NCI-H2196 (cell line): ENCODE measurements around the gene FASTK.

ENCODE experiments used
- DNase-seq: peaks from one replicate; lab custom pipeline; 2025; ENCODE audit not compliant: unreplicated experiment; lab: John Stamatoyannopoulos, UW

Gene FASTK

GRCh38 chr7:151100921-151101320 lies 20.3 kb upstream of the FASTK start:
- no peak for DNase-seq

- DNase-seq, result no peak
These were observed 19.0 kb upstream of the FASTK start for GRCh38 chr7:151099486-151100211.

DNA sequence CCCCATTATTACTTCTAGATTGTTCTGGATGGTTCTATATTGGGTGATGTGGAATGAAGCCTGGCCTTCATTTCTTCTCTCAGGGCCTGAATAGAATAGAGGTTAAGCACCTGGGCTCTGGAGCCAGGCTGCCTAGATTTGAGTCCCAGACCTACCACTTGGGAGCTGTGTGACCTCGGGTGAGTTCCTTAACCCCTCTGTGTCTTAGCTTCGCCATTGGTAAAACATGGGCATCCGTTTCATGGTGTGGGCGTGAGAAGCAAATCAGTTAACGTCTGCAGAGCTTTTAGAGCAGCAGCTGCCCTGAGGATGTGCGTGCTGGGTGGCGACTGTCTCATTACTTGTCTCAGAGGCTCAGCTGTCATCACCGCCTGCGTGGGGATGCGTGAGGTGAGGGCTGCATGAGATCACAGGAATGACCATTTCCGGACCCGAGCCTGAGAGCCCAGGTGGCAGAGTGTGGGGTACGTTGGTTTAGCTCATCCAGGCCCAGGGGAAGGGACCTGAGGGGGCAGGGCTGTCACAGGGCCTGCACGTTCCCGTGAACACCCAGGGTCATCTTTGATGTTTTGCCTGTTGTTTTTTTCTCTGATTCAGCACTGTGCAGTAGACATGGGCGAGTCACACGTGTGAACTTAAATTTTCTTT lies 15.3 kb upstream of the FASTK start:
- no peak for DNase-seq

GRCh38 chr7:151095123-151095797 lies 14.7 kb upstream of the FASTK start:
- no peak for DNase-seq

DNA sequence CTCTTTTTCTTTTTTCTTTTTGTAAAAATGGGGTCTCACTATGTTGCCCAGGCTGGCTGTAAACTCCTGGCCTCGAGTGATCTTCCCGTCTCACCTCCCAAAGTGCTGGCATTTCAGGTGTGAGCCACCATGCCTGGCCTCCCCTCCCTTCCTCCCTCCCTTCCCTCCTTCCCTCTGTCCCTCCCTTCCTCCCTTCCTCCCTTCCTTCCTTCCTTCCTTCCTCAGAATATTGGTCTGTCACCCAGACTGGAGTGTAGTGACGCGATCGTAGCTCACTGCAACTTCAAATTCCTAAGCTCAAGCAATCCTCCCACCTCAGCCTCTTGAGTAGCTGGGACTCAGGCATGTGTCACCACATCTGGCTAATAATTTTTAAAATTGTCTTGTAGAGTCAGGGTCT lies 14.1 kb upstream of the FASTK start:
- DNase-seq, result no peak

DNA sequence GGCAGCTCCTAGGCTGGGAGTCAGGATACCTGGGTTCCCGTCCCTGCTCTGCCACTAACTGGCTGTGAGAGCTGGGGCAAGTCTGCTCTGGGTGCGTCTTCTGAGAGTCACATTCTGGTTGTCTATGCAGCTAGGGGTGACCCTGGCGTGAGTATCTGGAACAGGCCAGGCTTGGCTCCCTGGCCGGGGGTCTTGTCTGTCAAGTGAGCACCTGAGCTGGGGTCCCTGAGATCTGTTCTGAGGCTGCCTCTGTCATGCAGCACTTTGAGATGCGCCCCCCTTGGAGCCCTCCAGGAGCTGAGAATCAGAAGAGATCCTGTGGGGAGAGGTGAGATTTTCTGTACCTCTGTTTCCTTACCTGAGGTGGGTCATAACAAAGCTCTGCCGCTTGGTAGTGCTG lies 13.1 kb upstream of the FASTK start:
- no peak for DNase-seq

DNA sequence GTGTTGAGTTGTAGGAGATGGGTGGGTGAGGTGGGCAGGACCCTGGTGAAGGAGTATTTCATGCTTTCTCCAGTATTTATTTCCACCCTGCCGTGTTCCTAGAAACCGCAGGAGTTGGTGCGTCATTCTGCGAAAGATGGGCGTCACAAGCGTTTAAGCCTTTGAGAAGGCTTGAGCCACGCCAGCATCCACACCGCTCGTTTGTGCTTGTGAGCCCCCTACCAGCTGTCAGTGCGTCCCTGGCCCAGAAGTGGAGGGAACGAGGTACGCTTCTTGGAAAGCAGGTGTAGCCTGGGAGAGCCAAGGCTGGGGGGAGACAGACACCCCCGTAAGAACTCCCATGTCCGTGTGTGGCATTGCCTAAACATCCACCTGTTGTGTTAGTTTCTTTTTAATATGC lies 11.4 kb upstream of the FASTK start:
- DNase-seq, result no peak

- DNase-seq, result no peak
These were observed 10.8 kb upstream of the FASTK start for GRCh38 chr7:151091431-151091830.

- DNase-seq, result no peak
These were observed 10.4 kb upstream of the FASTK start for GRCh38 chr7:151091003-151091402.

DNA sequence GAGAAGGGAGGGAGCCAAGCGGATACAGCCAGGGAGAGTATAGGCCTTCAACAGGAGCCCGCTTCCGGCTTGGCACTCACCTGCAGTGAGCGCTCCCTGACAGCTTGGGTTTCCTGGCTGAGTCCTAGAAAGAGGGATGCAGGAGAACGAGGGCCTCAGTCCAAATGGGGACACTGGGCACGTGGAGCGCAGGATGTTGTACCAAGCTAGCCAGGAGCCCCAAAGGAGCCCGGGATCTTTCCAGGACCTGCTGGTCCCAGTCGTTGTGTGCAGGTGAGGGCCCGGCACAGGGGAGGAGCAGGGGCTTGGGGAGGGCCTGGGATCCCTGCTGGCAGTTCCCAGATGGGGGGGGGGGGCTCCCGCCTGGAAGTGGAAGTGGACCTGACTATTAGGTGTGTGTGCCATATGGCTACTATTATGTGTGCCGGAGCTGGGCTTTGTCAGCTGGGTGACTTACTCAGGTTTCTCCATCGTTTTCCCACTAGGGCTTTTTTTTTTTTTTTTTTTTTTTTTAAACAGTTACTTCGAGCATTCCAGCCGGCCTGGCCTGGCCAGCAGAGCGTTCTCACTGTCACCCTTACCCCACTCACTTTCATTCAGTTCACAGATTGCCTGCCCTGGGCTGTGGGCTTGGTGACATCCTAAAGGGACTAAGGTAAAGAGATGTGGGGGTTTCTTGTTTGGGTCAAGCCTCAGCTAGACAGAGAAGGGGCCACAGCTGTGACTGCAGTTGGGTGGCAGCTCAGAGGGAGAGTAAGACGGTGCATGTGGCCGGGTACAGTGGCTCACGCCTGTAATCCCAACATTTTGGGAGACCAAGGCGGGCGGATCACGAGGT lies 9.5 kb upstream of the FASTK start:
- no peak for DNase-seq

GRCh38 chr7:151088856-151089699 lies 8.5 kb upstream of the FASTK start:
- no peak for DNase-seq

DNA sequence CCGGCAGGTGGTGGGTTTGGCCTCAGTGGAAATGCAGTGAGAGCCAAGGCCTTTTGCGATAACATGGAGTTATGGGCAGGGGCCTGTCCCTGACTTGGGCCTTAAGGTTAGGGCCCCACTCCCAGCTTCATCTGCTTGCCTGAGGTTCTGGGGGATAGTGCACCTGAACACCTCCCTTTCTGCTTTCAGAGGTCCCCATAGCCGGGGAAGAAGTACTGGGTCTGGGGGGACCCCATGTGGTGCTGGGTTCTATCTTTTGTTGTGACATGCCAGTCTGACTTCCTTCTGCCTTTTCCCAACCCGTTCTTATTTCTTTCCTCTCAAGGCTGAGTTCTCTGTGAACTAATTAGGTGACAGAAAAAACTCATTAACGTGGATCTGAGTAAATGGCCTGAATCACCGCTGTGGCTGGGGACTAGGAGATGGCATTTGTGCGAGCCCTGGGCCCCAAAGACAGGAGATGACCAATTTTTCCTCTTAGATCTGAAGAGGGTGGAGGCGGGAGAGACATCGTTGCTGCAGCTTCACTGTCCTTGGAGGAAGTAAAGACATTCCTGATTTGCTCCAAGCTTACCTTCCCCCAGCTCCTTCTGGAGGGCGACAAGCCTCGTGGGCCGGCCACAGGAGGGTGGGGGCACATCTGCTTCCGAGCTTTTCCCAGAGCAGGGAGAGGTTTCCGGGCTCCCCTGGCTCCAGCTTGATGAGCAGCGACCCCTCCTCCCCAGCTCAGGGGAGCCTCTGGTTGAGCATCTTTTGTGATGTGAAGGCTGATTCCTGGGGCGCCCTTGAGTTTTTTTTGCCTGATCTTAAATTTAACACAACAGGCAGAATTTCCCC lies 7.6 kb upstream of the FASTK start:
- DNase-seq, result no peak

GRCh38 chr7:151087245-151088018 lies 6.8 kb upstream of the FASTK start:
- DNase-seq, result no peak

GRCh38 chr7:151086802-151087244 lies 6.2 kb upstream of the FASTK start:
- no peak for DNase-seq

DNA sequence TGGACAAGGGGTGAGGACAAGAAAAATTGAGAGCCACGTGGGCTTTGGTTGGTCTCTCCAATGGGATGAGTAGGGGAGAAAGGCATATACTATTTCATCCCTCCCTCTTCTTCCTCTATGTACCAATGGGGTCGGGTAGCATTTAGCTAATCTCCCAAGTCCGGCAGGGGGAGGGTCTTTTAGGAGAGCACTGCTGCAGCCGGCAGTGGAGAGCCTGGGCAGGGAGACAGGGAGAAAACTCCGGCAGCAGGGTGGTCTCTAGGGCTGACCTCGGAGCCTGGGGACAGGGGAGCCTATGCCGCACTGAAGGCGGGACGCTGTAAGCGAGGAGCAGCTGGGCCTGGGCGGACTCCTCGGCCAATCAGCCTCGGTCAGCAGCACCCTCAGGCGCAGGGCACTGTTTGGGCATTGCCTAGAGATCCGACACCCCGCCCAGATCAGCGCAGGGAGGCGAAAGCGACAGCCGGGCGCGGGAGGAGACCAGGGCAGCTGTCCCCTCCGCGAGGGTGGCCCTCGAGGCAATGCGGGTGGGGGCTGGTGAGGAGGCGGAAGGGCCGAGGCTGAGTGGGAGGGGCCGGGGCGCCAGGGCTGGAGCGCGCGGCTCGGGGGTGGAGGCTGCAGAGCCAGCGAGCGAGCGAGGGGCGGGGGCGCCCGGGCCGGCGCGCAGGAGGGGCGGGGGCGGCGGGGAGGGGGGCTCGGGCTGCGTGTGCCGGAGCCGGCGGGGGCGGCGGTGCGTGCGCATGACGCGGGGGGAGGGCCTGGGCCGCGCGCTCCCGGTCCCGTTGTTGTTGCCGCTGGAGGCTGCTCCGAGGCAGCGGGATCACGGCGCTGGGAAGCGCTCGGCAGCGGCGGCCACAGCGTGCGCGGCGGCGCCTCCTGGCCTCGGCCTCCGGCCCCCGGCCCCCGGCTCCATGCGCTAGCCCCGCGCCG lies 5.3 kb upstream of the FASTK start, which contains the start of gene AGAP3:
Gene AGAP3 (plus strand): TSS at position 785 of the 930 bp plus-strand sequence. CDS start 267 bp downstream, outside the sequence.
- DNase-seq, result peak; percentile 75

DNA sequence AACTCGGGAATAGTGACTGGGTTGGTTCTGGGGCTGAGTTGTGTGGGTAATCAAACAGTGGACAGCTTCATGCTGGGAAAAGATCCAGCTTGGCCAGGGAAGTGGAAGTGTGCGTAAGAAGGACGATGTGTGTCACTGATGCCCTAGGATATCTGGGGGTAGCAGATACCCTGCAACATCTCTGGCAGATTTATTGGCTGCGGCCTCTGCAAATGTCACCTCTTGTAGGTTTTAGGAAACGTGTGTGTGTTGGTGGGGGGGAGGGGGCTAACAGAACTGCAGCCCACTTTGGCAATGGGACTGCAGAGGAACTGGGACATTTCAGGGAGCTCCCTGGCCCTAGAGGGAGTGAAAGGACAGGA lies 4.7 kb upstream of the FASTK start:
- no peak for DNase-seq

GRCh38 chr7:151083824-151084160 lies 3.2 kb upstream of the FASTK start:
- DNase-seq, result no peak
